Measurements from ENCODE around the gene TAS1R2.
"Not testable (repeated sequence)": the region's sequence is repeated elsewhere in the genome, so short reads cannot be mapped to it uniquely, and the experiment has no call there.

The TAS1R2 gene

GRCh38 chr1:18883636-18884418 is 24.4 kb upstream of the TAS1R2 start:
- DNase-seq (ENCODE audit: low read depth, low spot score), result no peak

- DNase-seq (ENCODE audit: low read depth, low spot score), result no peak
Measured at GRCh38 chr1:18883079-18883478, 23.6 kb upstream of the TAS1R2 start.

- DNase-seq (ENCODE audit: low read depth, low spot score), result no peak
Measured at GRCh38 chr1:18882486-18882885, 23.0 kb upstream of the TAS1R2 start.

GRCh38 chr1:18881642-18882431 is 22.4 kb upstream of the TAS1R2 start:
- no peak for DNase-seq (ENCODE audit: low read depth, low spot score)

- no peak for DNase-seq (ENCODE audit: low read depth, low spot score)
Measured at GRCh38 chr1:18881164-18881563, 21.7 kb upstream of the TAS1R2 start.

GRCh38 chr1:18880585-18880984 is 21.1 kb upstream of the TAS1R2 start:
- DNase-seq (ENCODE audit: low read depth, low spot score), result no peak

- DNase-seq (ENCODE audit: low read depth, low spot score), result no peak
Measured at GRCh38 chr1:18879791-18880309, 20.4 kb upstream of the TAS1R2 start.

- no peak for DNase-seq (ENCODE audit: low read depth, low spot score)
Measured at GRCh38 chr1:18879215-18879790, 19.8 kb upstream of the TAS1R2 start.

GRCh38 chr1:18878538-18879214 is 19.2 kb upstream of the TAS1R2 start:
- DNase-seq (ENCODE audit: low read depth, low spot score), result no peak

GRCh38 chr1:18877282-18877681 is 17.8 kb upstream of the TAS1R2 start:
- DNase-seq (ENCODE audit: low read depth, low spot score), result no peak

- DNase-seq (ENCODE audit: low read depth, low spot score), result no peak
Measured at GRCh38 chr1:18876210-18876609, 16.8 kb upstream of the TAS1R2 start.

- no peak for DNase-seq (ENCODE audit: low read depth, low spot score)
Measured at GRCh38 chr1:18875796-18876128, 16.3 kb upstream of the TAS1R2 start.

GRCh38 chr1:18875107-18875795 is 15.8 kb upstream of the TAS1R2 start:
- DNase-seq (ENCODE audit: low read depth, low spot score), result peak; percentile 33

- no peak for DNase-seq (ENCODE audit: low read depth, low spot score)
Measured at GRCh38 chr1:18874600-18874999, 15.1 kb upstream of the TAS1R2 start.

GRCh38 chr1:18874036-18874435 is 14.6 kb upstream of the TAS1R2 start:
- DNase-seq (ENCODE audit: low read depth, low spot score), result no peak

GRCh38 chr1:18872071-18872611 is 12.7 kb upstream of the TAS1R2 start:
- no peak for DNase-seq (ENCODE audit: low read depth, low spot score)

GRCh38 chr1:18871401-18872070 is 12.1 kb upstream of the TAS1R2 start:
- no peak for DNase-seq (ENCODE audit: low read depth, low spot score)

- no peak for DNase-seq (ENCODE audit: low read depth, low spot score)
Measured at GRCh38 chr1:18870957-18871356, 11.5 kb upstream of the TAS1R2 start.

GRCh38 chr1:18870595-18870865 is 11.1 kb upstream of the TAS1R2 start:
- not testable (repeated sequence) for DNase-seq (ENCODE audit: low read depth, low spot score)

GRCh38 chr1:18869847-18870594 is 10.6 kb upstream of the TAS1R2 start:
- DNase-seq (ENCODE audit: low read depth, low spot score), result no peak

Measured in iPS DF 19.7 (cell line).